Trophoblast cell (in vitro differentiated cells and primary cell): Measurements from ENCODE around the gene VASP.

Source experiments
- DNase-seq, 2 donors: peaks; one replicate each; pipeline ENCODE4 v3.0.0-alpha.2; 2016
- H2AFZ ChIP-seq: 2 replicates; pipeline ENCODE4 v1.6.1; 2013; ENCODE audit warnings: low read length, moderate library complexity, mild to moderate bottlenecking; ENCODE audit not compliant: insufficient read depth, poor library complexity
- H2AK5ac ChIP-seq: 2 replicates; pipeline ENCODE4 v1.6.1; 2013; ENCODE audit warnings: mild to moderate bottlenecking, low read length
- H2BK120ac ChIP-seq: 2 replicates; pipeline ENCODE4 v1.6.1; 2013; ENCODE audit warnings: low read length, mild to moderate bottlenecking, moderate library complexity; ENCODE audit not compliant: insufficient read depth, poor library complexity
- H2BK12ac ChIP-seq: 2 replicates; pipeline ENCODE4 v1.6.1; 2013; ENCODE audit warnings: mild to moderate bottlenecking, low read length, moderate library complexity
- H2BK5ac ChIP-seq: 2 replicates; pipeline ENCODE4 v1.6.1; 2013; ENCODE audit warnings: low read length, low read depth, moderate library complexity, mild to moderate bottlenecking; ENCODE audit not compliant: poor library complexity
- H3K14ac ChIP-seq: 2 replicates; pipeline ENCODE4 v1.6.1; 2013; ENCODE audit warnings: mild to moderate bottlenecking, low read length
- H3K18ac ChIP-seq: 2 replicates; pipeline ENCODE4 v1.6.1; 2013; ENCODE audit warnings: mild to moderate bottlenecking, low read length
- H3K23ac ChIP-seq: 2 replicates; pipeline ENCODE4 v1.6.1; 2013; ENCODE audit warnings: low read length
- H3K27ac ChIP-seq: 2 replicates; pipeline ENCODE4 v1.5.1; 2013; ENCODE audit warnings: low read depth, mild to moderate bottlenecking, inconsistent platforms, low read length, moderate library complexity
- H3K27me3 ChIP-seq: 2 replicates; pipeline ENCODE4 v1.6.1; 2013; ENCODE audit warnings: inconsistent platforms, mild to moderate bottlenecking, low read length, moderate library complexity; ENCODE audit not compliant: insufficient read depth
- H3K36me3 ChIP-seq, 2 experiments: 1 replicate in 1 of 2; 2 replicates in 1 of 2; pipeline ENCODE4 v1.6.1; 2013; ENCODE audit warnings: low read length in 2 of 2, mild to moderate bottlenecking in 2 of 2, moderate library complexity in 1 of 2; ENCODE audit not compliant: insufficient read depth in 2 of 2, control insufficient read depth in 1 of 2
- H3K4ac ChIP-seq: 2 replicates; pipeline ENCODE4 v1.6.1; 2013; ENCODE audit warnings: low read depth, mild to moderate bottlenecking, low read length, moderate library complexity
- H3K4me1 ChIP-seq, 2 experiments: 1 replicate in 1 of 2; 2 replicates in 1 of 2; pipeline ENCODE4 v1.6.1; 2013; ENCODE audit warnings: low read length in 2 of 2, mild to moderate bottlenecking in 2 of 2, moderate library complexity in 1 of 2; ENCODE audit not compliant: insufficient read depth in 2 of 2, control insufficient read depth in 1 of 2
- H3K4me2 ChIP-seq: 2 replicates; pipeline ENCODE4 v1.6.1; 2013; ENCODE audit warnings: inconsistent platforms, mild to moderate bottlenecking, low read length, moderate library complexity
- H3K4me3 ChIP-seq: 2 replicates; pipeline ENCODE4 v1.5.1; 2013; ENCODE audit warnings: mild to moderate bottlenecking, low read depth, low read length, inconsistent platforms
- H3K79me1 ChIP-seq: one replicate; pipeline ENCODE4 v1.6.1; 2013; ENCODE audit warnings: low read length
- H3K79me2 ChIP-seq: 2 replicates; pipeline ENCODE4 v1.6.1; 2013; ENCODE audit warnings: low read length, mild to moderate bottlenecking; ENCODE audit not compliant: control insufficient read depth, insufficient read depth, poor library complexity
- H3K9ac ChIP-seq: 2 replicates; pipeline ENCODE4 v1.6.1; 2013; ENCODE audit warnings: mild to moderate bottlenecking, low read length
- H3K9me3 ChIP-seq: 2 replicates; pipeline ENCODE4 v1.6.1; 2013; ENCODE audit warnings: low read depth, mild to moderate bottlenecking, control low read depth, inconsistent platforms, low read length; ENCODE audit not compliant: insufficient read depth
- H4K12ac ChIP-seq: 2 replicates; pipeline ENCODE4 v1.6.1; 2013; ENCODE audit warnings: low read depth, mild to moderate bottlenecking, low read length, moderate library complexity
- H4K8ac ChIP-seq: 2 replicates; pipeline ENCODE4 v1.6.1; 2013; ENCODE audit warnings: low read depth, mild to moderate bottlenecking, low read length, moderate library complexity
- H4K91ac ChIP-seq: one replicate; pipeline ENCODE4 v1.6.1; 2013; ENCODE audit warnings: low read depth, mild to moderate bottlenecking, low read length, moderate library complexity
- WGBS: extraction: QIAGEN DNeasy Blood & Tissue Kit; methylation state at CpG from one replicate; pipeline ENCODE4 v1.1.7; 2013; ENCODE audit warnings: missing lambda C conversion rate; ENCODE audit not compliant: insufficient read length, insufficient coverage; ENCODE audit errors: extremely low coverage; 5-methylcytosine and 5-hydroxymethylcytosine counted together

VASP gene

DNA sequence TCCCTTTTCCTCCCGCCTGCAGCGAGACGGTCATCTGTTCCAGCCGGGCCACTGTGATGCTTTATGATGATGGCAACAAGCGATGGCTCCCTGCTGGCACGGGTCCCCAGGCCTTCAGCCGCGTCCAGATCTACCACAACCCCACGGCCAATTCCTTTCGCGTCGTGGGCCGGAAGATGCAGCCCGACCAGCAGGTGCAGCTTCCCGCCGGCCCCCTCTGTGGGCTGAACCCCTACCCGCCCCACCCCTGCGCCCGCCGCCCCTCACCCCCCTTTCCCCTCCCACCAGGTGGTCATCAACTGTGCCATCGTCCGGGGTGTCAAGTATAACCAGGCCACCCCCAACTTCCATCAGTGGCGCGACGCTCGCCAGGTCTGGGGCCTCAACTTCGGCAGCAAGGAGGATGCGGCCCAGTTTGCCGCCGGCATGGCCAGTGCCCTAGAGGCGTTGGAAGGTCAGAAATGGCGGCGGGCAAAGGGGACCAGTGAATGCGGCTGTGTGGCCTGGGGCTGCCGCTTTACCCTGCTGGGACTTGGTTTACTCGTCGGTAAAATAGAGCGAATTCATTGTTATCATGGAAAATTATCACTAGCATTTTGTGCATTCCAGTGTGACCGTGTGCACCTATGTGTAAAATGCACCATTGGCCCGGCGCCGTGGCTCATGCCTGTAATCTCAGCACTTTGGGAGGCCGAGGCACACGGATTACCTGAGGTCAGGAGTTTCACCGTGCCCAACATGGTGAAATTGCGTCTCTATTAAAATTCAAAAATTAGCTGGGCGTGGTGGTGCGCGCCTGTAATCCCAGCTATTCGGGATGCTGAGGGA, 10.6 kb downstream of the VASP start:
- no peak overlapping the region for H3K18ac ChIP-seq
- no peak overlapping the region for H2AFZ ChIP-seq
- no peaks in the 10 kb centered on the region for H3K79me1 ChIP-seq
- no peaks in the 10 kb centered on the region for H3K27me3 ChIP-seq
- H4K91ac ChIP-seq, result no peak overlapping the region
- no peak overlapping the region for H2BK12ac ChIP-seq
- no CpG with 5 or more reads among the region's 50 CpGs for WGBS
- peak; percentile 86 to 94 for DNase-seq
- peaks cover 18% of the 10 kb centered on the region for H3K79me2 ChIP-seq
- H4K8ac ChIP-seq, result no peak overlapping the region
- H3K4ac ChIP-seq, result no peak overlapping the region
- H3K9me3 ChIP-seq, result no peaks in the 10 kb centered on the region
- H3K14ac ChIP-seq, result no peak overlapping the region
- no peak overlapping the region for H2AK5ac ChIP-seq
- peaks cover 3 to 20% of the 10 kb centered on the region in 2 experiments for H3K4me1 ChIP-seq
- H2BK120ac ChIP-seq, result no peak overlapping the region
- no peak overlapping the region for H3K4me3 ChIP-seq
- no peak overlapping the region for H3K9ac ChIP-seq
- H3K23ac ChIP-seq, result no peak overlapping the region
- H3K4me2 ChIP-seq, result no peak overlapping the region
- no peak overlapping the region for H2BK5ac ChIP-seq
- no peak overlapping the region for H4K12ac ChIP-seq
- no peak overlapping the region for H3K27ac ChIP-seq
- peaks cover 68 to 80% of the 10 kb centered on the region in 2 experiments for H3K36me3 ChIP-seq

DNA sequence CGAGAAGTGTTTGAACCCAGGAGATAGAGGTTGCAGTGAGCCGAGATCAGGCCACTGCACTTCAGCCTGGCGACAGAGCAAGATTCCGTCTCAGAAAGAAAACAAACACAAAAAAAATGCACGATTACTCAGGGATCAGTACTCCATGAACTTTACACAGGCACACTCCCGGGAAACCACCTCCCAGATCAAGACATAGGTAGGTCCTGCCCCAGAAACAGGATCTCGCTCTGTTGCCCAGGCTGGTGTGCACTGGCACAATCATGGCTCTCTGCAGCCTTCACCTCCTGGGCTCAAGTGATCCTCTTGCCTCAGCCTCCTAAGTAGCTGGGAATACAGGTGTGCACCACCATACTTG, 11.2 kb downstream of the VASP start:
- H3K4me1 ChIP-seq, result peaks cover 3 to 18% of the 10 kb centered on the region in 2 experiments
- no peaks in the 10 kb centered on the region for H3K79me1 ChIP-seq
- no peak overlapping the region for H3K4me2 ChIP-seq
- H3K23ac ChIP-seq, result no peak overlapping the region
- H2AK5ac ChIP-seq, result no peak overlapping the region
- DNase-seq, result no peak
- no peak overlapping the region for H2BK12ac ChIP-seq
- H3K4ac ChIP-seq, result no peak overlapping the region
- no peak overlapping the region for H2BK120ac ChIP-seq
- no CpG with 5 or more reads among the region's 7 CpGs for WGBS
- no peaks in the 10 kb centered on the region for H3K27me3 ChIP-seq
- H3K9me3 ChIP-seq, result no peaks in the 10 kb centered on the region
- H3K4me3 ChIP-seq, result no peak overlapping the region
- H2AFZ ChIP-seq, result no peak overlapping the region
- peaks cover 68 to 81% of the 10 kb centered on the region in 2 experiments for H3K36me3 ChIP-seq
- peaks cover 15% of the 10 kb centered on the region for H3K79me2 ChIP-seq
- no peak overlapping the region for H3K18ac ChIP-seq
- no peak overlapping the region for H4K8ac ChIP-seq
- no peak overlapping the region for H4K91ac ChIP-seq
- H3K9ac ChIP-seq, result no peak overlapping the region
- H3K14ac ChIP-seq, result no peak overlapping the region
- no peak overlapping the region for H3K27ac ChIP-seq
- no peak overlapping the region for H4K12ac ChIP-seq
- no peak overlapping the region for H2BK5ac ChIP-seq

DNA sequence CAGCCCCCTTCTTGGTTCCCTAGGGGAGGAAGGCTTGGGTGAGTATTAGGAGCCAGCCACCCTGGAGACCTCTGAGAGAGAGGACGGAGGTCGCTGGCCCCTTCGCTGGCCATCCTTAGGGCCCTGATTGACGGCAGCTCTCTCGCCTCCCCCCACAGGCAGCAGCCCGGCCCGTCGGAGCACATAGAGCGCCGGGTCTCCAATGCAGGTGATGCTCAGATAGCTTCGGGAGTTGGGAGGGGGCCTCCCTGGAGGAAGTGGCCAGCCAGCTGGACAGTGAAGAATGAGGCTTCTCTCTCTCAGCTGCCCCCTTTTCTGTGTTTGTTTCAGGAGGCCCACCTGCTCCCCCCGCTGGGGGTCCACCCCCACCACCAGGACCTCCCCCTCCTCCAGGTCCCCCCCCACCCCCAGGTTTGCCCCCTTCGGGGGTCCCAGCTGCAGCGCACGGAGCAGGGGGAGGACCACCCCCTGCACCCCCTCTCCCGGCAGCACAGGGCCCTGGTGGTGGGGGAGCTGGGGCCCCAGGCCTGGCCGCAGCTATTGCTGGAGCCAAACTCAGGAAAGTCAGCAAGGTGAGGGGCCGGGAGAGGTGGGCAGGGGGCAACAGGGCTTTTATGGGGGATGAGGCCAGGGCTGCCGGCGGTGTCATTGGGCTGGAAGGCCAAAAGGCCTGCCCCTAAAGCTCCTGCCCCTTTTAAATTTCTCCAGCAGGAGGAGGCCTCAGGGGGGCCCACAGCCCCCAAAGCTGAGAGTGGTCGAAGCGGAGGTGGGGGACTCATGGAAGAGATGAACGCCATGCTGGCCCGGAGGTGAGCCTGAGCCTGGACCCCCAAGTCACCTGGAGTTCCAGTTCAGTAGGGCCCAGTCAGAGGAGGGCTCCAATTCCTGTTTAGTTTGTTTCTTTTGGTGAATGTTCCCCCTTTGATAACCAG, 15.0 kb downstream of the VASP start:
- H3K4me1 ChIP-seq, result peaks cover 3 to 14% of the 10 kb centered on the region in 2 experiments

DNA sequence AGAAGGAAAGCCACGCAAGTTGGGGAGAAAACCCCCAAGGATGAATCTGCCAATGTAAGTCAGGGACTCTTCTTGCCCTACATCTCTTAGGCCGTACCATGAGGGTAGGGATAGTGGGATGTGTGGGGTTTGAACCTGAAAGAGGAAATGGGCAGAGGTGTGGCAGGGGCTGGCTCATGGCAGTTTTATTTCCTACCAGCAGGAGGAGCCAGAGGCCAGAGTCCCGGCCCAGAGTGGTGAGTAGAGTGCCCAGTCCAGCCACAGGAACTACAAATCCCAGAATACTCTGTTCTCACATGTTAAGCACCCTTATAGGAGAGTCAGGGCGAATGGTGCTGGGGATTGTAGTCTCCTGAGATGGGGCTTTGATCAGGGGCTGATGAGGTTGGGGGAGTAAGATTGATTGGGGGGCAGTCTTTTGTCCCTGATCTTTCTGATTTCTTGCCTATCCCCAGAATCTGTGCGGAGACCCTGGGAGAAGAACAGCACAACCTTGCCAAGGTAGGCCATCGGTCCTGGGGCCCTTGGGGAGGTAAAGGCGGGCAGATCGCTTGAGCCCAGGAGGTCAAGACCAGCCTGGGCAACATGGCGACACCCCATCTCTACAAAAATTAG, 16.5 kb downstream of the VASP start:
- H3K79me1 ChIP-seq, result peaks cover 3% of the 10 kb centered on the region
- H3K4me3 ChIP-seq, result no peak overlapping the region
- peak; percentile 71 to 85 for DNase-seq
- no peak overlapping the region for H2BK120ac ChIP-seq
- no peak overlapping the region for H4K8ac ChIP-seq
- no peak overlapping the region for H3K23ac ChIP-seq
- H3K79me2 ChIP-seq, result no peaks in the 10 kb centered on the region
- no peak overlapping the region for H2BK5ac ChIP-seq
- H2AFZ ChIP-seq, result no peak overlapping the region
- peak overlapping the region; percentile 21 for H3K18ac ChIP-seq
- H2AK5ac ChIP-seq, result no peak overlapping the region
- peaks cover 8 to 26% of the 10 kb centered on the region in 2 experiments for H3K4me1 ChIP-seq
- no peak overlapping the region for H3K14ac ChIP-seq
- H3K36me3 ChIP-seq, result peaks cover 72 to 74% of the 10 kb centered on the region in 2 experiments
- no peak overlapping the region for H2BK12ac ChIP-seq
- peaks cover 3% of the 10 kb centered on the region for H3K9me3 ChIP-seq
- H3K4ac ChIP-seq, result no peak overlapping the region
- H3K4me2 ChIP-seq, result no peak overlapping the region
- H3K27me3 ChIP-seq, result no peaks in the 10 kb centered on the region
- H3K27ac ChIP-seq, result no peak overlapping the region
- H3K9ac ChIP-seq, result no peak overlapping the region
- no peak overlapping the region for H4K91ac ChIP-seq
- WGBS, result no CpG with 5 or more reads among the region's 9 CpGs
- H4K12ac ChIP-seq, result no peak overlapping the region

More for the DNA sequence above, 15.0 kb downstream of the VASP start:
- Histone ChIP-seq H3K4me3 (no peak overlapping the region), H2AK5ac (no peak overlapping the region), H3K9me3 (peaks cover 3% of the 10 kb centered on the region), H4K12ac (no peak overlapping the region), H3K36me3 (peaks cover 81% of the 10 kb centered on the region in 2 experiments), H3K4me2 (no peak overlapping the region), H3K79me1 (no peaks in the 10 kb centered on the region), H3K14ac (no peak overlapping the region), H2BK120ac (no peak overlapping the region), H3K27me3 (no peaks in the 10 kb centered on the region), H4K91ac (no peak overlapping the region), H2BK5ac (no peak overlapping the region), H3K23ac (no peak overlapping the region), H3K27ac (no peak overlapping the region), H3K9ac (no peak overlapping the region), H3K4ac (no peak overlapping the region), H4K8ac (no peak overlapping the region), H3K79me2 (no peaks in the 10 kb centered on the region), H2BK12ac (no peak overlapping the region), H3K18ac (no peak overlapping the region), H2AFZ (no peak overlapping the region)
- no CpG with 5 or more reads among the region's 24 CpGs for WGBS
- no peak for DNase-seq
